Common myeloid progenitor, CD34-positive (primary cell): ENCODE data around the gene KCNIP3.

ENCODE experiments used
- CTCF ChIA-PET: fragments of 350-600 bp; sonication (Branson Sonifier 250); formaldehyde crosslinking; loops from one replicate; lab custom pipeline; 2021; ENCODE audit warnings: antibody characterized with exemption; lab: Charles Lee
- POLR2A ChIA-PET: fragments of 350-600 bp; sonication (Branson Sonifier 250); formaldehyde crosslinking; loops from one replicate; lab custom pipeline; 2021; ENCODE audit warnings: antibody characterized with exemption; lab: Charles Lee
- DNase-seq, 3 donors: peaks; one replicate each; pipeline versions ENCODE4 v3.0.0 to v3.0.0-alpha.2; 2013
- H3K27ac ChIP-seq, 2 experiments: 1 replicate in 1 of 2; 2 replicates in 1 of 2; pipeline ENCODE4 v1.7.0; 2013; ENCODE audit warnings: inconsistent platforms in 2 of 2, low read length in 2 of 2, mild to moderate bottlenecking in 2 of 2, low read depth in 1 of 2, moderate library complexity in 1 of 2; ENCODE audit not compliant: severe bottlenecking in 2 of 2, insufficient read depth in 1 of 2, poor library complexity in 1 of 2
- H3K27me3 ChIP-seq, 5 experiments: replicated peaks in 2 of 5; 1 replicate in 3 of 5; 2 replicates in 2 of 5; pipeline versions ENCODE4 v1.6.1 to v1.7.0; 2013; ENCODE audit warnings: low read length in 4 of 5, mild to moderate bottlenecking in 2 of 5, moderate library complexity in 2 of 5, inconsistent platforms in 1 of 5; ENCODE audit not compliant: insufficient read depth in 5 of 5, control insufficient read depth in 4 of 5
- H3K36me3 ChIP-seq, 4 experiments: 1 replicate in 2 of 4; 2 replicates in 2 of 4; pipeline versions ENCODE4 v1.6.1 to v1.7.0; 2013; ENCODE audit warnings: low read length in 3 of 4, control low read depth in 1 of 4, mild to moderate bottlenecking in 1 of 4; ENCODE audit not compliant: control insufficient read depth in 4 of 4, insufficient read depth in 4 of 4
- H3K4me1 ChIP-seq, 4 experiments: 1 replicate in 3 of 4; 2 replicates in 1 of 4; pipeline versions ENCODE4 v1.6.1 to v1.7.1; 2013; ENCODE audit warnings: low read length in 3 of 4, mild to moderate bottlenecking in 3 of 4, control low read depth in 1 of 4, inconsistent platforms in 1 of 4, moderate library complexity in 1 of 4; ENCODE audit not compliant: control insufficient read depth in 4 of 4, insufficient read depth in 4 of 4; ENCODE audit errors: control extremely low read depth in 1 of 4
- H3K4me3 ChIP-seq, 7 experiments: 1 replicate in 4 of 7; 2 replicates in 3 of 7; pipeline versions ENCODE4 v1.5.1 to v1.7.0; 2013; ENCODE audit warnings: mild to moderate bottlenecking in 7 of 7, low read length in 6 of 7, moderate library complexity in 6 of 7, inconsistent platforms in 2 of 7, low read depth in 2 of 7, control low read depth in 1 of 7; ENCODE audit not compliant: insufficient read depth in 4 of 7, control insufficient read depth in 1 of 7; ENCODE audit errors: extremely low read depth in 1 of 7
- H3K9me3 ChIP-seq, 5 experiments: 1 replicate in 4 of 5; 2 replicates in 1 of 5; pipeline versions ENCODE4 v1.6.1 to v1.7.1; 2013; ENCODE audit warnings: low read length in 4 of 5, mild to moderate bottlenecking in 2 of 5, inconsistent platforms in 1 of 5, low read depth in 1 of 5, moderate library complexity in 1 of 5; ENCODE audit not compliant: control insufficient read depth in 4 of 5, insufficient read depth in 2 of 5; ENCODE audit errors: control extremely low read depth in 1 of 5
- WGBS: methylation state at CpG from one replicate; pipeline ENCODE4 v1.1.5; 2013; ENCODE audit not compliant: insufficient coverage; 5-methylcytosine and 5-hydroxymethylcytosine counted together

Gene KCNIP3

DNA sequence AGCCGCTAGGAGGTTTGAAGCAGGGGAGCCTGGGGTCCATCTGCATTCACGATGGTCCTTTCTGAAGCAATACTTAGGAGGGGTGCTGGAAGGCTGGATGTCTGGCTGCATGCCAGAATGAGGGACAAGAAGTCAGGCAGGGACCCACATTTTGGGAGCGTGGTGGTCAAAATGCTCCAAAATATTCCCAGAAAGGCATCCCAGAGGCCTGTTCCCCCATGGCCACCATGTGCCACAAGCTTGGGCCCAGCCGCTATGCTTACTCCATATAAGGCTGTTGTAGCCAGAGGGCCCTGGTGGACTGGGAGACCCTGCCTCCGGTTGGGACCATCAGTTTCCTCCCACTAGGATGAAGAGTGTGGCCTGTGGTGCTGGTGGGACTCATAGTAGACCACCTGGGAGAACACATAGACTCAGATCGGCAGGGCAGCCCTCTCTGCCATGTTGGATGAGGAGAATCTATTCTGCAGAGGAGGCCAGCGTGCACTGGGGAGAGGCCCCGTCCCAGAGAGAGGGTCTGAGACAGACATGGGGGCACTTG is 26.5 kb upstream of the KCNIP3 start:
- Histone ChIP-seq H3K4me1 (peaks cover 0 to 18% (median 7%) of the 10 kb centered on the region in 4 experiments), H3K9me3 (no peaks in the 10 kb centered on the region), H3K36me3 (no peaks in the 10 kb centered on the region), H3K27ac (no peak overlapping the region), H3K27me3 (no peaks in the 10 kb centered on the region), H3K4me3 (no peak overlapping the region)
- no peak for DNase-seq
- ChIA-PET CTCF (no interaction called here), POLR2A (no interaction called here)
- WGBS, result 99% methylated on average over 7 of the region's 8 CpGs

DNA sequence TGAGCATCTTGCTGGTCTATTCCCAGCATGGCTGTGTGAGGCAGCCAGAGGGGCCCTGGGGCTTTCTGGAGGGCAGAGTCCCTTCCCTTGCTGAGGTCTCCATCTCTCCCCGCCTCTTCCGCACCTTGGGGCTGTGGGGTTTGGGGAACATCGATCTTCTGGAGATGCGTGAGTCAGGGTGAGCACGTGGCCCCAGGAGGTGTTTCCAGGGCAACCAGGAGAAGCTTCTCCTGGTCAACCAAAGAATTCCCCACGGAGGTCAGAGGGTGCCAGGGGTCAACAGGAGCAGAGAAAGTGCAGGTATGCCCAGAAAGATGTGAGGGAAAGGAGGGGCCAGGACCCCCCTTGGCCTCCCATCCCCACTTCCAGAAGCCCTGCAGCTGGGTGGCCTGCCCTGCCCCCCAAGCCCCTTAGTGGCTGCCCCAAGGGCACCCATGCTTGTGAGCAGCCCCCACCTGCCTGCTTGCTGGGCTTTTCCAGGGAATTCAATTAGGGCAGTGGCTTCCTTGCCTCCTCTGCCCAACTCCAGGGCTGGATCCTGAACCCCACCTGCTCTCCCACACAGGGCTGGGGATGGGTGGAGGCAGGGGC is 25.7 kb upstream of the KCNIP3 start:
- ChIA-PET POLR2A (no interaction called here), CTCF (no interaction called here)
- H3K27me3 ChIP-seq, result no peaks in the 10 kb centered on the region
- peak overlapping the region in 1 of 7 experiments; percentile 0 for H3K4me3 ChIP-seq
- WGBS, result 83% methylated on average over 4 of the region's 6 CpGs
- no peaks in the 10 kb centered on the region for H3K9me3 ChIP-seq
- H3K36me3 ChIP-seq, result no peaks in the 10 kb centered on the region
- no peak for DNase-seq
- H3K27ac ChIP-seq, result no peak overlapping the region
- peaks cover 0 to 26% (median 12%) of the 10 kb centered on the region in 4 experiments for H3K4me1 ChIP-seq

DNA sequence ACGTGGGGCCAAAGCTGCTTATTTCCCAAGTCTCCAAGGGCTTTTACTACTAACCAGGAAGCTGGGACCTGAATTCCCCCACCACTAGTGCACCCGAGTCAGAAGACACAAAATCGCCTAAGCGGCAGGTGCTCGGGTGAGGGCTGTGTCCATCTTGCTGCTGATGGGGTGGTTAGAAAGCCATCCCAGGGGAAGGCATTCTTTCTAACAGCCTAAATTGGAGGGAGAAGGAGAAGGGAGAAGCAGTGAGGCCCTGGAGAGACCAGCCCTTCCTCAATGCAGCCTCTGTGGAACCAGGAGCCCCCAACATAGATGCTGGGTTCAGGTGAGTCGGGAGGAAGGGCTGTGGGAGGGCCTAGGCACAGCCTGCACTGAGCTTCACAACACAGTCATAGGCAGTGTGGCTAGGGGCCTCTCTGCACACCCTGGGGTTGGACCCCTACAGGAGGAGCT is 24.8 kb upstream of the KCNIP3 start:
- 98% methylated on average over 5 of the region's 6 CpGs for WGBS
- ChIA-PET POLR2A (no interaction called here), CTCF (no interaction called here)
- no peak overlapping the region for H3K27ac ChIP-seq
- H3K9me3 ChIP-seq, result no peaks in the 10 kb centered on the region
- no peak for DNase-seq
- no peaks in the 10 kb centered on the region for H3K36me3 ChIP-seq
- H3K27me3 ChIP-seq, result no peaks in the 10 kb centered on the region
- no peak overlapping the region for H3K4me3 ChIP-seq
- peaks cover 0 to 26% (median 12%) of the 10 kb centered on the region in 4 experiments for H3K4me1 ChIP-seq

DNA sequence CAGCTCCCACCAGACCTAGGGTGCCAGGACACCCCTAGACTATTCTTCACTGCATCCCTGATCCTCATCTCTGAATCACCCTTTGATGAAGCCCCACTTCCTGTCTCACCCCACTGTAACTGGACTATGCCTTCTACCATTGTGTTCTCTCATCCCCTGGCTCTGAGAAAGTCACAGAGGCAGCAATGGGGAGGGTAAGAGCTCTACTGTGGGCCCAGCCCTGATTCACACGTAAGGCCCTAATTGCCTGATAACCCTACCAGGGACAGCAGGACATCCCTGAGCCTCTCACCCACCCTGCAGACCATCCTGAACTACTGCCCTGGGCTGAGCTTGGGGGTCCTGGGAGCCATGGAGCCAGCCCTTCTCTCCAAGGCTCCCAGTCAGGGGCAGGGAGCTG is 24.4 kb upstream of the KCNIP3 start:
- H3K27me3 ChIP-seq, result no peaks in the 10 kb centered on the region
- H3K27ac ChIP-seq, result no peak overlapping the region
- POLR2A ChIA-PET, result no interaction called here
- H3K9me3 ChIP-seq, result no peaks in the 10 kb centered on the region
- no peaks in the 10 kb centered on the region for H3K36me3 ChIP-seq
- CTCF ChIA-PET, result no interaction called here
- DNase-seq, result no peak
- H3K4me3 ChIP-seq, result no peak overlapping the region
- 86% methylated on average over 1 of the region's 1 CpG for WGBS
- H3K4me1 ChIP-seq, result peaks cover 0 to 26% (median 12%) of the 10 kb centered on the region in 4 experiments

DNA sequence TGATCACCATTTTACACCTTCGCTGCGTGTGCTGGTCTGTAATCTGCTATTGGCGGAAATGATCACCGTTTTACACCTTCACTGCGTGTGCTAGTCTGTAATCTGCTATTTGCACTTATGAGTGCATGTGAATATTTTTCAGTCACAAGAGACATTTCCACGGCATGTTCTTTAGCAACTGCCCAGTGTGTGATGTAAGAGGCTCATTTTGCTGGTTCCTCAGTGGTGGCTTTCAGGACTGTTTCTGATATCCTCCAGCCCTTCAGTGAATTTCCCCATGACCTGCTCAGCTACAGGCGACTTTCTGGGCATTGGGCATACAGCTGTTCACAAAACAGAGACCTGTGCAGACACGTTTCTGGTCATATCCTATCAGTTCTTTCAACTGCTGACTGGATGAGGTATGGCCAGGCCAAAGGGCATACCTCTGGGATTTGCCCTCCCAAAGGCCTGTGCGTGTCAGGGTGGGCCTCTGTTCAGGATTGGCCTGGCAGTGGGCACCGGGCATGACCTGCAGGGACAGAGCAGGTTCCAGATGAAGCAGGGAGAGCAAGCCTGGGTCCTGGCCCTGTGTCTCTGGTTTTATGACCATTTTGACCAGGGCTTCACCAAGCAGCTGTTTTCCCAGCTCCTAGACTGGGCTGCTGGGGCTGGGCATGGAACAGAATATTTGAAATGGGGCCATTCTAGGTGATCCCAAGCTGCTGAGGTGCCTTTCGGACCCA is 23.4 kb upstream of the KCNIP3 start:
- no peak overlapping the region for H3K4me3 ChIP-seq
- H3K9me3 ChIP-seq, result no peaks in the 10 kb centered on the region
- no peak overlapping the region for H3K27ac ChIP-seq
- H3K27me3 ChIP-seq, result no peaks in the 10 kb centered on the region
- peaks cover 0 to 26% (median 12%) of the 10 kb centered on the region in 4 experiments for H3K4me1 ChIP-seq
- POLR2A ChIA-PET, result no interaction called here
- no peak for DNase-seq
- CTCF ChIA-PET, result interaction anchor here (1.0 kb wide), 1 partner anchor 15 kb away, joined by 3 read pairs; no protein-coding TSS in a partner anchor
- H3K36me3 ChIP-seq, result no peaks in the 10 kb centered on the region
- 92% methylated on average over 9 of the region's 11 CpGs for WGBS

DNA sequence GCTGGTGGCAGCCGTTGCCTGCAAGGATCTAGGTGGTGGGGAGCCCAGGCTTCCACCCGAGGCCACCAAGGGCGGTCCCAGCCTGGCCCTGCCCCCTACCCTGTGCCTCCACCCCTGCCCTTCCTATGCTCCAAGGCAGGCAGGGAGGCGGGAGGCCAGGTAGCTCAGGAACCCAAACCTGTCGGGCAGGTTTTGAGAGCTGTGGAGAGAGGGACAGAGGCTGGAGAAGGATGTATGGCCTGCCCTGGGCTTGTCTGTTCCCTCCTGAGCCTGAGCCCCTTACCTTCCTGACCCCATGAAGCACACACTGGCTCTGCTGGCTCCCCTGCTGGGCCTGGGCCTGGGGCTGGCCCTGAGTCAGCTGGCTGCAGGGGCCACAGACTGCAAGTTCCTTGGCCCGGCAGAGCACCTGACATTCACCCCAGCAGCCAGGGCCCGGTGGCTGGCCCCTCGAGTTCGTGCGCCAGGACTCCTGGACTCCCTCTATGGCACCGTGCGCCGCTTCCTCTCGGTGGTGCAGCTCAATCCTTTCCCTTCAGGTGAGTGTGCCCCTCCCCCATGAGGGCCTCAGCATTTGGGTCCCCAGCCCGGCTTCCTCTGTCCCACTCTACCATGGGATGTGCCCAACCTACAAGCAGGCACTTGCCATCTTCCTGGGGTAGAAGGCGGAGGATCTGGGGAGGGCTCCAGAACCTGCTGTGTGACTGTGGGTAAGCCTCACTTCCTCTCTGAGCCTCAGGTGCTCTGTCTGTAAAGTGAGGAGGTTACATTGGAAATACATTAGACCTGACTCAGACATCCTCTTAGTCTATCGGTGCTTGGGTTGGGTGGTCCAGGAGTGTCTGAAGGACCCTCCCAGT is 22.6 kb upstream of the KCNIP3 start, which contains the start of gene PROM2:
Gene PROM2 (plus strand): TSS at position 159 of the 860 bp plus-strand sequence. CDS start 137 bp downstream, at position 296.
- H3K36me3 ChIP-seq, result no peaks in the 10 kb centered on the region
- POLR2A ChIA-PET, result no interaction called here
- no peak within 1 kb of the TSS for H3K4me3 ChIP-seq
- H3K4me1 ChIP-seq, result peaks cover 0 to 26% (median 12%) of the 10 kb centered on the region in 4 experiments
- DNase-seq, result no peak
- no peaks in the 10 kb centered on the region for H3K27me3 ChIP-seq
- CTCF ChIA-PET, result interaction anchor here (1.0 kb wide), 1 partner anchor 14 kb away, joined by 3 read pairs; no protein-coding TSS in a partner anchor
- no peak within 1 kb of the TSS for H3K27ac ChIP-seq
- WGBS, result 95% methylated on average over 15 of the region's 17 CpGs
- no peaks in the 10 kb centered on the region for H3K9me3 ChIP-seq
